ENCODE measurements around the gene WDR18.

The WDR18 gene

DNA sequence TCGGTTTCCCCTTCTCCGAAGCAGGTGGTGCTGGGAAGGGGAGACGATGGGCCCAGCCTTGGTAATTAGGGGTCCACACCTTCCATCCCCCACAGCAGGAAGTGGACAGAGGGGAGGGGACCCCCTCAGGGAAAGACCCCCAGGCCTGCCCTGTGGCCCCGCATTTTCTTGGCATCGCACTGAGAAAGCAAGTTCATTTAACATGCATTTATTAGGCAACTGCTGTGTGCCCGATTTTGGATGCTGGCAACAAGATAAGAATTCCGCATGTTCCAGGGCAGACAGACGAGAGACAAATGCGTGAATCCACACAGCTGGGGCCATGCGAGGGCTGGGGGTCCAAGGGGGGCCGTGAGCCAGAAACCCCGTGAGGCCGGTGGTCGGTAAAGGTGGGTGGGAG, 29.9 kb upstream of the WDR18 start:
- Histone ChIP-seq H2AFZ (ENCODE audit: low read length) (no peak overlapping the region), H3K4me1 (ENCODE audit: low read length) (no peaks in the 10 kb centered on the region), H3K4me2 (ENCODE audit: low read depth, low read length) (no peak overlapping the region), H3K36me3 (replicated peaks; ENCODE audit: insufficient read depth, low read length) (no peaks in the 10 kb centered on the region), H3K9me2 (replicated peaks; ENCODE audit: insufficient read depth, low read length) (no peaks in the 10 kb centered on the region), H3K27ac (ENCODE audit: low read length) (no peak overlapping the region), H4K20me1 (ENCODE audit: insufficient read depth, low read length) (no peaks in the 10 kb centered on the region), H3K9me3 (replicated peaks; ENCODE audit: insufficient read depth, low read length) (no peaks in the 10 kb centered on the region), H3K27me3 (replicated peaks; ENCODE audit: insufficient read depth, low read length) (no peaks in the 10 kb centered on the region), H3K4me3 (ENCODE audit: low read length) (no peak overlapping the region), H3K9ac (ENCODE audit: low read length) (no peak overlapping the region), H3F3A (ENCODE audit: insufficient read depth, low read length) (no peaks in the 10 kb centered on the region), H3K79me2 (ENCODE audit: low read length) (peaks cover 15% of the 10 kb centered on the region; the same call in 1 of the 2 replicates)
- DNase-seq = no peak
- TF ChIP-seq, protein P1, sequence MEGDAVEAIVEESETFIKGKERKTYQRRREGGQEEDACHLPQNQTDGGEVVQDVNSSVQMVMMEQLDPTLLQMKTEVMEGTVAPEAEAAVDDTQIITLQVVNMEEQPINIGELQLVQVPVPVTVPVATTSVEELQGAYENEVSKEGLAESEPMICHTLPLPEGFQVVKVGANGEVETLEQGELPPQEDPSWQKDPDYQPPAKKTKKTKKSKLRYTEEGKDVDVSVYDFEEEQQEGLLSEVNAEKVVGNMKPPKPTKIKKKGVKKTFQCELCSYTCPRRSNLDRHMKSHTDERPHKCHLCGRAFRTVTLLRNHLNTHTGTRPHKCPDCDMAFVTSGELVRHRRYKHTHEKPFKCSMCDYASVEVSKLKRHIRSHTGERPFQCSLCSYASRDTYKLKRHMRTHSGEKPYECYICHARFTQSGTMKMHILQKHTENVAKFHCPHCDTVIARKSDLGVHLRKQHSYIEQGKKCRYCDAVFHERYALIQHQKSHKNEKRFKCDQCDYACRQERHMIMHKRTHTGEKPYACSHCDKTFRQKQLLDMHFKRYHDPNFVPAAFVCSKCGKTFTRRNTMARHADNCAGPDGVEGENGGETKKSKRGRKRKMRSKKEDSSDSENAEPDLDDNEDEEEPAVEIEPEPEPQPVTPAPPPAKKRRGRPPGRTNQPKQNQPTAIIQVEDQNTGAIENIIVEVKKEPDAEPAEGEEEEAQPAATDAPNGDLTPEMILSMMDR (IDR thresholded peaks at IDR 0.05; ENCODE audit: low read length) = no peak
- TF ChIP-seq EZH2phosphoT487 (IDR thresholded peaks at IDR 0.05; ENCODE audit: low read length) (no peak), EZH2 (optimal IDR thresholded peaks at IDR 0.05; ENCODE audit: low read depth, low read length) (no peak)

GRCh38 chr19:954672-955494, 29.3 kb upstream of the WDR18 start:
- Histone ChIP-seq H3K4me1 (ENCODE audit: low read length) (no peaks in the 10 kb centered on the region), H3F3A (ENCODE audit: insufficient read depth, low read length) (no peaks in the 10 kb centered on the region), H3K4me3 (ENCODE audit: low read length) (no peak overlapping the region), H3K9me3 (replicated peaks; ENCODE audit: insufficient read depth, low read length) (no peaks in the 10 kb centered on the region), H3K9ac (ENCODE audit: low read length) (no peak overlapping the region), H3K27ac (ENCODE audit: low read length) (no peak overlapping the region), H3K36me3 (replicated peaks; ENCODE audit: insufficient read depth, low read length) (no peaks in the 10 kb centered on the region), H3K27me3 (replicated peaks; ENCODE audit: insufficient read depth, low read length) (no peaks in the 10 kb centered on the region), H3K4me2 (ENCODE audit: low read depth, low read length) (no peak overlapping the region), H3K79me2 (ENCODE audit: low read length) (peaks cover 15% of the 10 kb centered on the region; the same call in 1 of the 2 replicates), H3K9me2 (replicated peaks; ENCODE audit: insufficient read depth, low read length) (no peaks in the 10 kb centered on the region), H4K20me1 (ENCODE audit: insufficient read depth, low read length) (no peaks in the 10 kb centered on the region), H2AFZ (ENCODE audit: low read length) (no peak overlapping the region)
- no peak for DNase-seq
- TF ChIP-seq, protein P1 (IDR thresholded peaks at IDR 0.05; ENCODE audit: low read length) = no peak
- TF ChIP-seq EZH2phosphoT487 (IDR thresholded peaks at IDR 0.05; ENCODE audit: low read length) (no peak), EZH2 (optimal IDR thresholded peaks at IDR 0.05; ENCODE audit: low read depth, low read length) (no peak)

GRCh38 chr19:955803-956765, 28.1 kb upstream of the WDR18 start:
- Histone ChIP-seq H3K27ac (ENCODE audit: low read length) (no peak overlapping the region), H2AFZ (ENCODE audit: low read length) (no peak overlapping the region)

More at GRCh38 chr19:955803-956765, 28.1 kb upstream of the WDR18 start:
- Histone ChIP-seq H3K79me2 (ENCODE audit: low read length) (peaks cover 15% of the 10 kb centered on the region; the same call in 1 of the 2 replicates), H3K4me2 (ENCODE audit: low read depth, low read length) (no peak overlapping the region), H3K9ac (ENCODE audit: low read length) (no peak overlapping the region), H3F3A (ENCODE audit: insufficient read depth, low read length) (no peaks in the 10 kb centered on the region), H3K4me1 (ENCODE audit: low read length) (no peaks in the 10 kb centered on the region), H3K36me3 (replicated peaks; ENCODE audit: insufficient read depth, low read length) (no peaks in the 10 kb centered on the region), H3K9me3 (replicated peaks; ENCODE audit: insufficient read depth, low read length) (no peaks in the 10 kb centered on the region), H4K20me1 (ENCODE audit: insufficient read depth, low read length) (no peaks in the 10 kb centered on the region), H3K9me2 (replicated peaks; ENCODE audit: insufficient read depth, low read length) (no peaks in the 10 kb centered on the region), H3K27me3 (replicated peaks; ENCODE audit: insufficient read depth, low read length) (no peaks in the 10 kb centered on the region), H3K4me3 (ENCODE audit: low read length) (no peak overlapping the region)
- TF ChIP-seq EZH2phosphoT487 (IDR thresholded peaks at IDR 0.05; ENCODE audit: low read length) = no peak
- no peak for TF ChIP-seq EZH2 (optimal IDR thresholded peaks at IDR 0.05; ENCODE audit: low read depth, low read length)
- TF ChIP-seq, protein P1 (IDR thresholded peaks at IDR 0.05; ENCODE audit: low read length) = no peak
- DNase-seq = no peak

Measured in MM.1S (cell line).